ENCODE results near the gene FKBP4.

FKBP4 gene

DNA sequence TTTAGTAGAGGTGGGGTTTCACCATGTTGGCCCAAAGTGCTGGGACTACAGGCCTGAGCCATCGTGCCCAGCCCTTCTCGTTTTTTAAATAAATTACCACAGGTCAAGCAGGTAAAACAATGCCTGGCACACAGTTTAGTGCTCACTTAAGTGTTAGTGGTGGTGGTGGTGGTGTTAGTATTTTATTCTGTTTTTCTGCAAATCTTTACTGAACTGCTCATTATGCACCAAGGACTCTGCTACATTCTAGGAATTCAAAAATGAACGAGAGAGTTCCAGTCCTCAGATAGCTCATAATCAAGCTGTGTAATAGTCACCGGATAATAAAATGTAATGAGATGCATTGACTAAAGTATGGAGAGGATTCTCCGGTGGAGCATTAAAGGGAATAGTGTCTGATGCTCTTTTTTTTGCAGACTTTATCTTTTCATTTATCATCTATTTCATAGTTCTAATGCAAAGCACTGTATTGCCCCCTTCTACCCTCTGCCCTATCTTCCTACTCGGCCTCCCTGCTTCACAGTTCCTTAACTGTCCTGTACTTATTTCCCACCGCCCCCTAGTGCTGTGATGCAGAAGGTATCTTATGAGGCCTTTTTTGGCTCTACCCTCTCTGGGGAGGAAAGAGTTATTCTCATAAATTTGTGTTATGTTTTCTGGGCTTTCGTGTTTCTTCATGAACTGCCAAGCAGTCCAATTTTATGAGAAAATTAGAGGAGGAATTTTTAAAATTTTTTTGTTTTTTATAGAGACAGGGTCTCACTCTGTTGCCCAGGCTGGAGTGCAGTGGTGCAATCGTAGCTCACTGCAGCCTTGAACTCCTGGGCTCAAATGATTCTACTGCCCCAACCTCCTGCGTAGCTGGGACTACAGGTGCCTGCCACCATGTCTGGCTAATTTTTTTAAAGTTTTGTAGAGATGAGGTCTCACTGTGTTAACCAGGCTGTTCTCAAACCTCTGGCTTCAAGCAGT, 18.7 kb downstream of the FKBP4 start:
- DNase-seq (ENCODE audit: low spot score) = peak; percentile 63

DNA sequence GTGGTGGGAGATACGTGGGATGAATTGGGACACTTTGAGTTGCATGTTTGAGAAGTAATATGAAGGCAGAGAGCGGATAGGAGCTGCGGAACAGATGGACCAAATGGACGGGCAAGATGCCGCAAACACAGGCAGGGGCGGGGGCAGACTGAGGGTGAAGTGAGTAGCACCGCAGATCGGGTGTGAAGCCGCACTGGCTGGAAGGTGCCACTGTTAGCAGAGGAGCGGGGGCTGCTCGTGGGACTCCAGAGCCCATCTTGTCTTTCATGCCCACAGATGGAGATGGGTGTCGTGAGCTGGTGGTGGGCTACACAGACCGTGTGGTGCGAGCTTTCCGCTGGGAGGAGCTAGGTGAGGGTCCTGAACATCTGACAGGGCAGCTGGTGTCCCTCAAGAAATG, 25.0 kb downstream of the FKBP4 start:
- DNase-seq (ENCODE audit: low spot score) = no peak

DNA sequence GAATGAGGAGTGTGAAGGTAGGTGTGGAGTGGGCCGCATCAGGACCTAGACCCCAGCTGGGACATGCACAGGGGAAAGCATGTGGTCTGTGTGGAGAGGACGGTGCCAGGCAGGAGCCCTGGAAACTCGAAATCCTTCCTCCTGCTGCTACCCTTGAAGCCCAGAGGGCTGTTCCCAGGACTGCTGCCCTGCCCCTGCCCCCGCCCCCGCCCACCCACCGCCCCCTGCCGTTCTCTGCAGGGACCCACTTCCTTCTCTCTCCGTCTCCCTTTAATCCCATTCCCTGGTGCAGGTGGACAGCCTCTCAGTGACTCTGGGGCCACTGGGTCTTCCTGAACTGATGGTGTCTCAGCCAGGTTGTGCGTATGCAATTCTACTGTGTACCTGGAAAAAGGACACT, 25.7 kb downstream of the FKBP4 start:
- DNase-seq (ENCODE audit: low spot score) = no peak

DNA sequence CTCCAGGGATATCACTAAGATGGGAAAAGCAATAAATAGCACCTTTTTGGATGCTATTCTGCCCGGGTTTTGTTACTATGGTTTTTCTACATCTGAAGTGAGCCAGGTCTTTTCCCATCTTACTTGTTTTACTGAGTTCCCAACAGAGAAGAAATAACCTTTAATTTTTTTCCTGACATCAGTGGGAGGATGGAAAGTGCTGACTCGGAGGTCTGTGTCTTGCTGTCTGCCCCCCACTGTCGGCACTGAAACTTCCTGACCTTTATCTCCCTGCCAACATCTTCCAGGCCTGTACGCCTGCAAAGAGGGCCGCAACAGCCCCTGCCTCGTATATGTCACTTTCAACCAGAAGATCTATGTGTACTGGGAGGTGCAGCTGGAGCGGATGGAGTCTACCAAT, 28.7 kb downstream of the FKBP4 start:
- no peak for DNase-seq (ENCODE audit: low spot score)

DNA sequence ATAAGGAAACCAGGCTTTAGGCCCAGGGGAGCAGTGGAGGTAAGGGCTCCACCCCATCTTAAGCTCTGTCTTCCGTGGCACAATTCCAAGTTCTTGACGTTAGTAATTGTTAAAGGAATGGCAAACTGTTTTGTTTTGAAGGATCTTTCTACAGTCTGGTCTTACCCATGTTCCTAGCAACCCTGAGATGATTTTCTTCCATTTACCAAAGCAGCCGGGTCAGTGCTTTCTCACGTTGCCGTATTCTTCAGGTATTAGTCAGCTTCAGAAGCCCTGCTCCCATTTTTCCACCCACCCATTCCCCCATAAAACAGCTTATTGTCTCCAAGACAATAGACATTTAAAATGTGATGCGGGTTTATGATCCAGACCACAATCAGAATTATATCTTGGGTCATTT, 29.8 kb downstream of the FKBP4 start:
- no peak for DNase-seq (ENCODE audit: low spot score)

DNA sequence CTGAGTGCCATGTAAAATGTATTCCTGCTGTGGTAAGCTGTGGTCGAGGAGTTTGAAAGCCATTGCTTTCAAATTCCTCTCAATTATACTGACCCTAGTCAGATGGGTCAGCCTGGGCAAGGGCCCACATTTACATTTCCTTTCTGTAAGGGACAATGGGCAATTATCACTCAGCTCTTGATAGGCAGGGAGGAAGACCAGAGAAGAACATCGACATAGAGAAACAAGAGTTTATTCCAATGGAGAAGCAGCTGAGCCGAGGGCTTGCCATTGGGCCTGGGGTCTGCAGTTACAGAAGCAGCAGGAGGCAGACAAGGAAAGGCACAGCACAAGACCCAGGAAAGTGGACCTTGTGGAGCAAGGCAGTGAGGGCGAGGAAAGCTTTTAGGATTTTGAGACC, 30.4 kb downstream of the FKBP4 start:
- no peak for DNase-seq (ENCODE audit: low spot score)

DNA sequence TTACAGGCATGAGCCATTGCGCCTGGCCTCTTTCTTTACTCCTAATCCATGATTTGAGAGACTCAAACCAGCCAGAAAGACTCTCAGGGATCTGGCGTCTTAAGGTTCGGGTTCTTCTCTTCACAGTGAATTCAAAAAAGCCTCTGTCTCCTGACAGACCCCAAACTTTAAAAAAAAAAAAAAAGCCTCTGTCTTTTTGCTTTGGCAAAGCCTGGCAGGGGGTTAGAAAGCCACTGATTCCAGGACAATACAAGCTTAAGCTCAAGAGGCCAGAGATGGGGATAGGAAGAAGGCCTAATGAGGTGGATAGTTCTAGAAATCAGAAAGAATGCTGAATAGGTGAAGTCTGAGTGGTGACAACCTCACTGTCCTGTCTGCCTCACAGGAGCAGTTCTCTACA, 31.3 kb downstream of the FKBP4 start:
- no peak for DNase-seq (ENCODE audit: low spot score)

DNA sequence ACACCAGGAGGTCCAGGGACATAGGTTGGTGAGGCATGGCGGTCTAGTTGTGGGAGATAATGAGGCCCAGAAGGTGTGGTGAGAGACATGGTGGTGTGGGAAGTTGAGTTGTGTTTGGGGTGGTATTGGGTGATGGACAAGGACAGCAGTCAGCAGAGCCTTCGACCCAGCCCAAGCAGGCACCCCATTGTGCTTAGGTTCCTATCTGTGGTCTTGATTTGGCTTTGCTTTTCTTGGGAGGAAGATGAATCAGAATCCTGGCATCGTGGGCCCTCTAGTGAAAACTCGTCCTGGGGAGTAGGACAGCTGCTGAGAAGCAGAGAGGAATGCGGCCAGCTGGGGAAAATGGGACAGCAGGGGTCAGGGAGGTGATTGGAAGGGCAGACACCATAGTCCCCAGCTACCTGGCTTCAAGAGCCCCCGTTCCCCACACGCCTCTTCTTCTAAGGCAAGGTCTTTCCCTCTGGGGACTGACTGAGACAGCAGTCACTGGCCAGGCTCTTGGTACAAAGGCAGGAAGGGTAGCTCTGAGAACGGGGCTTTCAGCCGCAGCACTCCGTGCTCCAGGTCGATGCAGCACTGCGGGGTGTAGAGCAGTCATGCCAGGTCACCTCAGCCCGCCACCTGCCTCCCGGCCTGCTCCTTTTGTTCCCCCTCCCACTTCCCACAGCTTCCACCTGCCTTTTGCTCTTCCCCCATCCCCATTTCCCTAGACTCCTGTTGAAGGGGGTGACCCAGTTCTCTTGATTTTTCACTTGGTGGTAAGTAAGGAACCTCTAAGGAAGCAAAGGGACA, 32.1 kb downstream of the FKBP4 start:
- DNase-seq (ENCODE audit: low spot score) = no peak

DNA sequence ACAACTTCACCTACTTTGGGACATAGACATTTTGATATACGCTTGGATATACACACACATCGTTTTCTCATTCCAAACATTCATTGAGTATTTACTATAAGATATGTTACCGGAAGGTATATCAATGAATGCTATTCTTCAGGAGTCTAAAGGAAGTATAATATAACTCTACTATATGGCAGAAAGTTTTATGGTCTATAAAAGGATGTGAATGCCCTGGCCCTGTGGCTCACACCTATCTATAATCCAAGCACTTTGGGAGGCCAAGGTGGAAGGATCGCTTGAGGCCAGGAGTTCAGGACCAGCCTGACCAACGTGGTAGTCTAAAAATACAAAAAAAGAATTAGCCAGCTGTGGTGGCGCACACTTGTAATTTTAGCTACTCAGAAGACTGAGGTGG, 34.5 kb downstream of the FKBP4 start:
- no peak for DNase-seq (ENCODE audit: low spot score)

DNA sequence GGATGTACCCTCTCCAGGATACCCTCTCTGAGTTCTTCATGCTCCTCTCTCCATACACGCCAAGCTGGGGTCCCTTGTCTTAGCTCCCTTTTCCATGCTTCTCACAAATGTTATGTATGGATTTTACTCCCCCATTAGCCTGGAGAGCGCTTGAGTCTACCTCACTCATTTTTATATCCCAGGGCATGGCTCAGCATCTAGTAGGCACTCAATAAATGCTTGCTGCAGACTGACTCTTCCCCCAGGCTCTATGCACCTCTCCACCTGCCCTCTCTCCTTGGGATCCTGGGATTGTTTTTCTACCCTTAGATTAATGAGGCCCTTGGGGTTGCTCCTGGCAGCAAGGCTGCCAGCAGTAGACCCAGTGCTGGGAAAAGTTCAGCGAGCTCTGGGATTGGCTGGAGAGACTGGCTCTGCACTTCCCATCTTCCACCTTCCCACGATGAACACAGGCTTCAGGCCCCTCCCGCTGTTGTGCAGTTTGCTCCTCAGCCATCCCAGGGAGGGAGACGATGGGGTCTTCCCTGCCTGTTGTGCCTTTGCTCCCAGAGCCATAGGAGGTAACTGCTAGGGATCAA, 37.9 kb downstream of the FKBP4 start:
- DNase-seq (ENCODE audit: low spot score) = no peak

DNA sequence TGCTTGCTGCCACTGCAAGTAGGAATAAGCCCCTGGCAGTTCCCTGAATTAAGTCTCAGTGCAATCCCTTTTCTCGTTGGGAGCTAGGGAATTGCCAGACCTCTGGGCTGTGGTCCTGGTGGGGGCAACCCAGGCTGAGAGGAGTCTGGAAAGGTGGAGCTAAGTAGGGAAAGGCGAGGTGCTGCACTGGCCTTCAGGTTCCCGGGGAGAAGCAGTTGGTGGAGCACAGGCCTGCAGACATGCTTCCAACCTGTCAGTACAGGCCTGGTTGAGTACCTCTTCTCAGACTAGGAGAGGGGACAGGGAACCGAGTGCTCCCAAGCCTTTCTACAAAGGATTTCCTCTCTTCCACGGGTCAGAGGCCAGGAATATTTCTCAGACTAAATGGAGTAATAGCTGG, 38.6 kb downstream of the FKBP4 start:
- no peak for DNase-seq (ENCODE audit: low spot score)

DNA sequence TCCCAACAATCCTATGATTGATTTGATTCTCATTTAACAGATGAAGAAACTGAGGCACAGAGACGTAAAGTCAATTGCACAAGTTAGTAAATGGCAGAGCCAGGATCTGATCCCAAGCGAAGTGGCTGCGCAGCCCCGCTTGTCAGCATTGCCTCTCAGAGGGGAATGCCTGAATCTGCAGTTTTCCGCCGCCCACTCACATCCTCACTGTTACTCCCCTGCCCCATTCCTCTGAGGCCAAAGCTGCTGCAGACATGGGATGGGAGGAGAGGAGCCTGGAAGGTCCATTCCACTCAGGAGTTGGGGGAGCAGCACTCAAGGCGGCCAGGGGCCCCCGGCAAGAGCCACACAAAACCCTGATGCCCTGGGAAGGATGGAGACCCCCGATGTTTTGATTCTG, 39.0 kb downstream of the FKBP4 start:
- DNase-seq (ENCODE audit: low spot score) = no peak

DNA sequence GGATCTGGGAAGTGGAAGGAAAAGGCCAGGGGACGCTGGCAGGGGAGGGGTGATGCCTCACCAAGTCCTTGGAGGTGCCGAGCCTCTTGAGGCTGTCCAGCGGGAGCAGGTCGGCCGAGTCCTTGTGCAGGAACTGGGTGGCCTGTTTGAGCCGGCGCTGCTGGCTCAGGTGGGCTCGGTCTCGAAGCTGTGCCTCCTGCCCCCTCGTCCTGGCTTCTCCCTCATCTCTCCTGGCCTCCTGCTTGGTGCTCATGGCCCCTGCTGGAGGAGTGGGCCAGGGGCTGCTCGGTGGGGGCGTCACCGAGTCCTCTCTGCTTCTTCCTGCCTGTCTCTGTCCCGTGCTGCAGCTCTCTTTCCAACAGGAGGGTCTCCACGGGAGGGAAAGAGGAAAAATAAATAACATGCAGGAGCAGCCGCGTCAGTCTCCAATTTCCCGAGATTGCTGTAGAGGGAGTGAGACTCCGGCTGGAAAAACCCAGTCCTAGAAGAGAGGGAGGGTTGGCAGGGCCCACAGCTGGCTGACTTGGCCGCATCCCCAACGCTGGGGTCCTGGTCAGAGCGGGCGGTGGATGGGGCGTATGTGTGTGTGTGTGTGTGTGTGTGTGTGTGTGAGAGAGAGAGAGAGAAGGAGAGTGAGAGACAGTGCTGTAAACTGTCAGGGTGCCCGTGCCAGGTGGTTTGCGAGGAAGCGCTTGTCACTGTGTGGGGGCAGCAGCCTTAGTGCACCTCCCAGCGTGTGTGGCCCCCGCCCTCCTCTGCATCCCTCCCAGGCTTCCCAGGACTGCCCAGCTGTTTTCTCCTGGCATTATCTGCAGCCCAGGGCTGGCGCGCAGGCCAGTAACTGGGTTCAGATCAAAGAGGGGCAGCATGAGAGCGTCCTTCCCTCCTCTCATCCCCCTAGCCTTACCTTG, 40.1 kb downstream of the FKBP4 start, which contains the start of gene NRIP2:
NRIP2 (minus strand) TSS at position 455 of the 911 bp plus-strand sequence; CDS start at position 403, 52 bp downstream.
- no peak for DNase-seq (ENCODE audit: low spot score)

DNA sequence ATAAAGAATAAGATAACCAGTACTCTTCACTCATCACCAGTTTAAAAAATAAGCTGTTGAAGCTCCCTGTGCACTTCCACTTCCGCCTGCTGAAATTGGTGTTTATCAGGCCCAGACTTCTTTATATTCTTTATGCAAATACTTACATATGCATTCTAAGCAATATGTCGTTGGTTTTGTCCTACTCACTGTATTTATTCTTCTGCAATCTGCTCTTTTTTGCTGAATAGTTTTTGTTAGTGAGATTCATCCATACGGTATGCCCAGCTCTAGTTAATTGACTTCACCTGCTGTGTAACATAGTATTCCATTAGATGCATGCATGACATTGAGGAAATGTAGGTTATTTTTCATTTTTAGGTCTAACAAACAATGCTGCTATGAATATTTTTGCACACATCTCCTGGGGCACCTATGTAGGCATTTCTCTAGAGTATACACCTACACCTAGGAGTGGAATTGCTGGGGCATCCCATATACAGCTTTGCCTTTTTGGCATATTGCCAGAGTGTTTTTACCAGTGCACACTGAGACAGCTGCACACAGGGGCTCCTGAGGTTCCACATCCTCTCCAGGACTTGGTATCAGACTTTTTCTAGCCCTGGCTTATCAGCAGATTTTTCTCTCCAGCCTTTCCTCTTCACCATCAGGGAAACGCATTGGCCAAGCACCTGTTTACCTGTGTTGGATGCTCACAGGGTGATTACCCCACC, 41.1 kb downstream of the FKBP4 start:
- DNase-seq (ENCODE audit: low spot score) = no peak

DNA sequence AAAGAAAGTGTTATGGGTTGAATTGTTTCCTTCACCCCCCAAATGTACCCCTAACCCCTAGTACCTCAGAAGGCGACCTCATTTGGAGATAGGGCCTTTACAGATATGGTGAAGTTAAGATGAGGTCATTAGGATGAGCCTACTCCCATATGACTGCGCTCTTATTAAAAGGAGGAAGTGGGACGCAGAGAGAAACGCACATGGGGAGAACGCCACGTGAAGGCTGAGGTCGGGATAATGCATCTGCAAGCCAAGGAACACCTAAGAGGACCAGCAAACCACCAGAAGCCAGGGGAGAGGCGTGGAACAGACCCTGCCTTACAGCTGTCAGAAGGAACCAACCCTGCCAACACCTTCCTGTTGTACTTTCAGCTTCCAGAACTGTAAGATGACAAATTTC, 41.8 kb downstream of the FKBP4 start:
- no peak for DNase-seq (ENCODE audit: low spot score)

DNA sequence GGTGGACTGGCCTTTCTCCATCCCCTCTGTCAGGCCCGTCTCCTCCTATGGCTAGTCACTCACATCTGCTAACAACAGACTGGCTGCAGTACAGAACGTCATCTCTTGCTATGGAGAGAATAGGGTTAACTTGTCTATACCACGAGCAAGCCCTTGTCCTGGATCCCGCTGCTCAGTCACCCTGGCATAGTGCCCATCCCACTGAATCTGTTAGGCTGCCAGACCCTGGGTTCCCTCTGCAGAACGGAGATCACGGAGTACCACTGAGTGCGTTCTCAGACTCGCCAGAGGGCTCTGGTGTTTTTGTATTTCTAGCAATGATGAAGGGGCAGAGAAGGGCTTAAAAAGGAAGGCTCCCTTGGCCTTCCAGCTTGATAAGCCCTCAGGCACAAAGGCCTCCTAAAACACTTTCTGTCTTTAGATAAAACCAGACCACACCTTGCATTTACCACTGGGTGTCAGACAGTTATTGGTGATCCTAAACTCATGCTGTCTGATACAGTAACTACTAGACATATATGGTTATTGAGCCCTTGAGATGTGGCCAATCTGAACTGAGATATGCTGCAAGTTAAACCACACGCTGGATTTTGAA, 46.4 kb downstream of the FKBP4 start:
- DNase-seq (ENCODE audit: low spot score) = no peak

DNA sequence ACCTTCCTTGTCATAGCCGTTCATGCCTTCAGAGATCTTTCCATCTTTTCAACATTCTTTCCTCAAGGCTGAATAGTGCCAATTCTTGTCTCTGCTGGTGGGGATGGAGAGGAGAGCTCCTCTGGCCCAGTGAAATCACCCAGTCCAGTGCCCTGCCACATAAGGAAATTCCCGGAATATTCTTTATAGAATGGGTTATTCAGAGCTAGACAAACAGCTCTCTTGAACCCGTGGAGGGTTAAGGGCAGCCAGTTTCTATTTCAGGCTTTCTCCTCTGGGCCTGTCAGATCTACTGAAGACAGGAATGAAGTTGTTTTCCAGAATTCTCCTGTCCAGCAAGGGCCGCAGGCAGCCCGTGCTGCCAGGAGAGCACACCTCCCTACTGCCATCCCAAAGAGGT, 48.2 kb downstream of the FKBP4 start:
- DNase-seq (ENCODE audit: low spot score) = no peak

DNA sequence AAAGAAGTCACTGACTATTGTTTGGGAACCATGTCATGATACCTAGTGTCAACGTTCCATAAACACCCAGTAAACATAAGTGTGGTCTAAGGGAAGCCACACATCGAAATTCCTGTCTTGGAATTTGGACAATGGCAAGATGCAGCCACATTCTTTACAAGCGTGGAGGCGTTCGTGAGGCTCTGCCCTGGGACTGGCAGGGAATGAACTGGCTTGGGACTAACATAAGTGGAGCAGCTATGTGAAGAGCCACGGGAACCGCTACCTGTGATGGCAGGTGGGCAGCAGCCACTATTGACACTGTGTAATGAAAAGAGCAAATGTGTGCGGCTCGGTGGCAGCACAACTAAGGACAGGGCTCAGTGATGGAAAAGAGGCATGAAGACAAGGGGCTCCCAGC, 50.0 kb downstream of the FKBP4 start:
- DNase-seq (ENCODE audit: low spot score) = no peak

DNA sequence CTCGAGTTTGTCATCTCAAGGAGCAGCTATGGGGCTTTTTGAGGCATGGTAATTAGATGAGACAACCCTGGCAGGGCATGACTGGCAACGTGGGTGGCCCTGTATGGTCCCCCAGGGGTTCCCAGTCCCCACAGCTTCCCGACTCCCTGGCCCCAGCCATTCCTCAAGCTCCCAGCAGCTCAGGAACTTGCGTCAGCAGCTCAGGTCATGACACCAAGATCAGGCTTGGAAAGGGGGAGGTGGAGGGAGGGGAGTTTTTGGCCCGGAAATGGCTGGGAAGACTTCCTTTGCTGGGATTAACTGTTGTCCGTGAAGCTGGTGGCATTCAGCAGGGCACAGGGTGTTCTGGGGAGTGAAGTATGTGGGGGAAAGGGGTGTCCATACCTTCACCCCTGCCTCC, 50.5 kb downstream of the FKBP4 start:
- DNase-seq (ENCODE audit: low spot score) = no peak

DNA sequence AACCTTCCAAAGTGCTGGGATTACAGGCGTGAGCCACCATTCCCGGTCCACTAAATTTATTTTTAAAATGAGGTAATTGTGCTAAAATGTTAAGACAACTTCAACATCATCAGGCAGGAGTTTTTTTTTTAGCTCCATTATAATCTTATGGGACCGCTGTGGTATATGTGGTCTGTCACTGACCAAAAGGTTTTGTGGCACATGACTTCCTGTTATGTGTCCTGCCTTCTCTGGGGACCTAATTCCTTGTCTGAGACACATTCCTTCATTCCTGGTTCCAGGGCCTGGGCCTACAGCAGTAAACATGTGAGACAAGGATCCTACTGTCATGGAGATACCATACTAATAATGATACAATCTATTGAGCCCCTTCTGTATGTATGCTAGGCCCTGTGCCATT, 57.2 kb downstream of the FKBP4 start:
- DNase-seq (ENCODE audit: low spot score) = no peak

DNA sequence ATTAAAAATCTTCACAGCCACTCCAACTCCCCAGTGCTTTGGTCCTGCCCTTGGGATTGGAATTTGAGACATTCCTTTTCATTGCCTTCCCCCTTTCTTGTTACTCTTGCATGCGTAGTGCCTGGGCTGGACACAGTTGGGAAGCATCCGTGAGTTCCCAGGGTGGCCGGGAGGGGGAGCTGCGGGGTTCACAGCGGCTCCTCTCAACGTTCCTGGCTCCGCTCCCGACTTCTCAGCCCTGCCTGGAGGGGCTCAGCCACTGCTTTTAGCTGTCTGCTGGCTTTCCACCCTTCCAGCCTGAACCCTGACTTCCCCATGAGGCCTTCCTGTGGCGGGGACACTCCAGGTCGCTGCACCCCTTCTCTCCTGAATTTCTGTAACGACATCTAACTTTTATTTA, 58.9 kb downstream of the FKBP4 start:
- peak; percentile 33 for DNase-seq (ENCODE audit: low spot score)

All from CD4-positive, alpha-beta T cell treated with Interleukin-2 at 100 ng/mL for 4 hours (primary cell).